Right atrium auricular region (tissue), 2 donors: ENCODE measurements around the gene NID2. TPM values are rescaled to one million over a fixed set of nuclear protein-coding genes. Genes with fewer than 3 reads are reported as not detected.

Experiments used
- DNase-seq: peaks from one replicate; pipeline ENCODE4 v3.0.0-alpha.2; 2019; ENCODE audit warnings: low spot score
- H3K27ac ChIP-seq, 2 donors: fragments of 200-600 bp; sonication (generic); 1 replicate in 1 of 2; 2 replicates in 1 of 2; pipeline ENCODE4 v1.5.1; 2016 to 2019
- H3K27me3 ChIP-seq, 2 donors: fragments of 200-600 bp; sonication (generic); one replicate each; pipeline versions ENCODE4 v1.5.1 to v1.6.0; 2017 to 2019
- H3K36me3 ChIP-seq: fragments of 200-600 bp; sonication (generic); one replicate; pipeline ENCODE4 v1.5.1; 2016
- H3K4me1 ChIP-seq, 2 donors: fragments of 200-600 bp; sonication (generic); one replicate each; pipeline versions ENCODE4 v1.5.1 to v1.6.0; 2017 to 2019
- H3K4me3 ChIP-seq, 2 donors: fragments of 200-600 bp; sonication (generic); 1 replicate in 1 of 2; 2 replicates in 1 of 2; pipeline ENCODE4 v1.5.1; 2017 to 2019; ENCODE audit warnings: mild to moderate bottlenecking in 1 of 2, moderate library complexity in 1 of 2
- H3K9me3 ChIP-seq, 2 donors: fragments of 200-600 bp; sonication (generic); one replicate each; pipeline ENCODE4 v1.5.1; 2019
- total RNA-seq, 2 donors: library from RNA; depleted of rRNA; stranded (reverse); fragments of >200 nt; gene quantifications; one replicate each; pipeline ENCODE4 v1.1.0, GENCODE V29; 2016
- TF ChIP-seq, protein P1 (sequence below), 2 donors: fragments of 200-600 bp; sonication (generic); IDR thresholded peaks; one replicate each; pipeline ENCODE4 v1.5.1; 2019; ENCODE audit warnings: antibody characterized with exemption in 2 of 2

Gene NID2
- total RNA-seq, 2 donors from 2014 or later: 23.0 to 41.2 TPM

- H3K36me3 ChIP-seq: peaks cover 7% of the 10 kb centered on the region
- no peaks in the 10 kb centered on the region for H3K9me3 ChIP-seq
- no peak overlapping the region for H3K4me3 ChIP-seq
- TF ChIP-seq, protein P1, sequence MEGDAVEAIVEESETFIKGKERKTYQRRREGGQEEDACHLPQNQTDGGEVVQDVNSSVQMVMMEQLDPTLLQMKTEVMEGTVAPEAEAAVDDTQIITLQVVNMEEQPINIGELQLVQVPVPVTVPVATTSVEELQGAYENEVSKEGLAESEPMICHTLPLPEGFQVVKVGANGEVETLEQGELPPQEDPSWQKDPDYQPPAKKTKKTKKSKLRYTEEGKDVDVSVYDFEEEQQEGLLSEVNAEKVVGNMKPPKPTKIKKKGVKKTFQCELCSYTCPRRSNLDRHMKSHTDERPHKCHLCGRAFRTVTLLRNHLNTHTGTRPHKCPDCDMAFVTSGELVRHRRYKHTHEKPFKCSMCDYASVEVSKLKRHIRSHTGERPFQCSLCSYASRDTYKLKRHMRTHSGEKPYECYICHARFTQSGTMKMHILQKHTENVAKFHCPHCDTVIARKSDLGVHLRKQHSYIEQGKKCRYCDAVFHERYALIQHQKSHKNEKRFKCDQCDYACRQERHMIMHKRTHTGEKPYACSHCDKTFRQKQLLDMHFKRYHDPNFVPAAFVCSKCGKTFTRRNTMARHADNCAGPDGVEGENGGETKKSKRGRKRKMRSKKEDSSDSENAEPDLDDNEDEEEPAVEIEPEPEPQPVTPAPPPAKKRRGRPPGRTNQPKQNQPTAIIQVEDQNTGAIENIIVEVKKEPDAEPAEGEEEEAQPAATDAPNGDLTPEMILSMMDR (IDR thresholded peaks at IDR 0.05): no peak
- DNase-seq: no peak
- peaks cover 0 to 62% of the 10 kb centered on the region in 2 donors for H3K4me1 ChIP-seq
- H3K27me3 ChIP-seq: no peaks in the 10 kb centered on the region
- peak overlapping the region; percentile 71 to 76 for H3K27ac ChIP-seq
These were observed 7.5 kb downstream of the NID2 start for GRCh38 chr14:52061390-52061789.

DNA sequence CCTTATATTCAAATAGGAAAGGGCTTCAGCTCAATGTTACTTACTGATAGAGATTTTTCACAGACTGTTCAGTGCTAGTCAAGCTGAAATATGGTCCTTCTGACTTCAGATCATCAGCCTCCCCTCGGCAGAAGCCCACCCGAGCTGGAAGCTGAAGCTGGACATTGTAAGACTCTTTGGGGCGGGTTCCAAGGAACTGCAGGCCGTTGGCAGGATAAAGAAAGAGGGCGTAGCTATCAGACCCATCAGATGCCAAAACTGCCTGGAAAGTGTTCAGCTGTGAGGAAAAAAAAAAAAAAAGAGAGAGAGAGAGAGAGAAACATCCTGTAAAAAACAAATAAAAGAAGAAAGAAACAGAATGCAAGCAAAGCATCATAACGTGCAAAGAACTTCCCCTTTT is 8.8 kb downstream of the NID2 start:
- peaks cover 7% of the 10 kb centered on the region for H3K36me3 ChIP-seq
- H3K9me3 ChIP-seq: no peaks in the 10 kb centered on the region
- H3K4me1 ChIP-seq: peaks cover 0 to 63% of the 10 kb centered on the region in 2 donors
- H3K27me3 ChIP-seq: no peaks in the 10 kb centered on the region
- TF ChIP-seq, protein P1 (IDR thresholded peaks at IDR 0.05): no peak
- DNase-seq: no peak
- no peak overlapping the region for H3K4me3 ChIP-seq
- H3K27ac ChIP-seq: peak overlapping the region; percentile 57 to 71

- peaks cover 7% of the 10 kb centered on the region for H3K36me3 ChIP-seq
- H3K27me3 ChIP-seq: no peaks in the 10 kb centered on the region
- H3K4me3 ChIP-seq: no peak overlapping the region
- H3K4me1 ChIP-seq: peaks cover 0 to 67% of the 10 kb centered on the region in 2 donors
- H3K27ac ChIP-seq: peak overlapping the region; percentile 57 to 71
- TF ChIP-seq, protein P1 (IDR thresholded peaks at IDR 0.05): no peak
- H3K9me3 ChIP-seq: no peaks in the 10 kb centered on the region
- no peak for DNase-seq
These were observed 9.2 kb downstream of the NID2 start for GRCh38 chr14:52059649-52060048.

- H3K36me3 ChIP-seq: peaks cover 7% of the 10 kb centered on the region
- H3K4me1 ChIP-seq: peaks cover 0 to 73% of the 10 kb centered on the region in 2 donors
These were observed 10.5 kb downstream of the NID2 start for GRCh38 chr14:52058341-52058740.

DNA sequence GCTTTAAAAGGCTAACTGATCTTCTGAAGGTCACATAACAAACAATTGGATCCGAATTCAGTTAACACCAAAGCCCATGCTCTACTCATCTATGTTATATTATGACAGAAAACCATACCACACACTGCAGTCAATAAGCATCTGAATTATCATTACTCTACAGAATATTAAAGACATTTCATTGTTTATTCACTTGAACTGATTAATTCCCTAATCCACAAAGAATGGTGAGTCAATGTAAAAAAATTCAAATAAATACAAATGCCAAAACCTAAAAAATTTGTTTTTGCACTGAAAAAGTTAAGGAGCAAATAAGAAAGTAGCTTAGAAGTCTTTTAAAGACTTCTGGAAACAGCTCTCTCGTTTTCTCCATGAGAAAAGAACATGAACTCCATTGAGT is 13.7 kb downstream of the NID2 start:
- DNase-seq: no peak
- TF ChIP-seq, protein P1 (IDR thresholded peaks at IDR 0.05): no peak
- H3K27me3 ChIP-seq: no peaks in the 10 kb centered on the region
- H3K9me3 ChIP-seq: no peaks in the 10 kb centered on the region
- peak overlapping the region; percentile 71 to 81 for H3K27ac ChIP-seq
- H3K4me3 ChIP-seq: no peak overlapping the region
- H3K4me1 ChIP-seq: peaks cover 0 to 73% of the 10 kb centered on the region in 2 donors
- peaks cover 7% of the 10 kb centered on the region for H3K36me3 ChIP-seq

More at GRCh38 chr14:52058341-52058740, 10.5 kb downstream of the NID2 start:
- peak overlapping the region; percentile 33 to 71 for H3K27ac ChIP-seq
- no peak for DNase-seq
- H3K4me3 ChIP-seq: no peak overlapping the region
- H3K9me3 ChIP-seq: no peaks in the 10 kb centered on the region
- no peaks in the 10 kb centered on the region for H3K27me3 ChIP-seq
- TF ChIP-seq, protein P1 (IDR thresholded peaks at IDR 0.05): no peak

DNA sequence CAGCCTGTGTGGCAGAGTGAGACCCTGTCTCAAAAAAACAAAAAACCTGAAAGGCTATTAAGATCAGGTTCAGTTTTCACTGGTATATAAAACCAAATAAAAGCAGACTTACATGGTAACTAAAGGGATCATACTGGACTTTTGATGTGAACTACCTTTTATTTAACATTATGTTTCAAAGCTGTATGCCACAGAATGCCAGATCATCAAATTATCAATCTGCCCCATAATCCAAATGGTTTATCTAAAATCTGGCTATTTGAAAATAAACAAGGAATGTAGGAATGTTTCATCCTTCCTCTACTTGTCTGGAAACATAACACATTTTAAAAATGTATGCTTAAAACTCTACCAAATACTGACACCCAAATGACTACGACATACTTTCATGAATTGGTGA is 14.2 kb downstream of the NID2 start:
- TF ChIP-seq, protein P1 (IDR thresholded peaks at IDR 0.05): no peak
- Histone ChIP-seq H3K27ac (peak overlapping the region; percentile 71 to 81), H3K4me3 (no peak overlapping the region), H3K4me1 (peaks cover 0 to 73% of the 10 kb centered on the region in 2 donors), H3K27me3 (no peaks in the 10 kb centered on the region), H3K36me3 (peaks cover 7% of the 10 kb centered on the region), H3K9me3 (no peaks in the 10 kb centered on the region)
- no peak for DNase-seq
